UCSD-AML1 (cell line): ENCODE data around the gene HOXB9.

Experiments used
- DNase-seq: peaks from one replicate; lab custom pipeline; 2025; ENCODE audit not compliant: unreplicated experiment; lab: John Stamatoyannopoulos, UW

Gene HOXB9

GRCh38 chr17:48626245-48627117 lies at the start of gene HOXB9:
HOXB9 (minus strand) TSS chr17:48626358; CDS start chr17:48626269, 89 bp downstream.
- no peak for DNase-seq

- DNase-seq, result no peak
Observed at GRCh38 chr17:48672340-48672739, 46.2 kb upstream of the HOXB9 start.

- DNase-seq, result peak; percentile 63
Observed at GRCh38 chr17:48671697-48672171, 45.6 kb upstream of the HOXB9 start.

GRCh38 chr17:48663134-48663924 lies 37.2 kb upstream of the HOXB9 start:
- no peak for DNase-seq

- DNase-seq, result no peak
Observed at GRCh38 chr17:48655913-48656312, 29.8 kb upstream of the HOXB9 start.

- DNase-seq, result no peak
Observed at GRCh38 chr17:48649741-48650140, 23.6 kb upstream of the HOXB9 start.

- no peak for DNase-seq
Observed at GRCh38 chr17:48647963-48648245, 21.7 kb upstream of the HOXB9 start.

GRCh38 chr17:48647103-48647962 lies 21.2 kb upstream of the HOXB9 start:
- no peak for DNase-seq

GRCh38 chr17:48646183-48647102 lies 20.3 kb upstream of the HOXB9 start:
- DNase-seq, result no peak

GRCh38 chr17:48645639-48646182 lies 19.6 kb upstream of the HOXB9 start:
- no peak for DNase-seq

GRCh38 chr17:48644910-48645557 lies 18.9 kb upstream of the HOXB9 start:
- DNase-seq, result no peak

GRCh38 chr17:48644159-48644558 lies 18.0 kb upstream of the HOXB9 start:
- no peak for DNase-seq

- no peak for DNase-seq
Observed at GRCh38 chr17:48643697-48644012, 17.5 kb upstream of the HOXB9 start.

GRCh38 chr17:48642843-48643696 lies 16.9 kb upstream of the HOXB9 start:
- no peak for DNase-seq

- no peak for DNase-seq
Observed at GRCh38 chr17:48642059-48642842, 16.1 kb upstream of the HOXB9 start.

GRCh38 chr17:48641541-48642058 lies 15.4 kb upstream of the HOXB9 start:
- no peak for DNase-seq

GRCh38 chr17:48640858-48641180 lies 14.7 kb upstream of the HOXB9 start:
- no peak for DNase-seq
